NAMALWA (cell line): ENCODE data around the gene LHFPL5.

ENCODE experiments used
- DNase-seq: peaks from one replicate; pipeline ENCODE4 v3.0.0-alpha.2; 2015; ENCODE audit warnings: low spot score

The LHFPL5 gene

DNA sequence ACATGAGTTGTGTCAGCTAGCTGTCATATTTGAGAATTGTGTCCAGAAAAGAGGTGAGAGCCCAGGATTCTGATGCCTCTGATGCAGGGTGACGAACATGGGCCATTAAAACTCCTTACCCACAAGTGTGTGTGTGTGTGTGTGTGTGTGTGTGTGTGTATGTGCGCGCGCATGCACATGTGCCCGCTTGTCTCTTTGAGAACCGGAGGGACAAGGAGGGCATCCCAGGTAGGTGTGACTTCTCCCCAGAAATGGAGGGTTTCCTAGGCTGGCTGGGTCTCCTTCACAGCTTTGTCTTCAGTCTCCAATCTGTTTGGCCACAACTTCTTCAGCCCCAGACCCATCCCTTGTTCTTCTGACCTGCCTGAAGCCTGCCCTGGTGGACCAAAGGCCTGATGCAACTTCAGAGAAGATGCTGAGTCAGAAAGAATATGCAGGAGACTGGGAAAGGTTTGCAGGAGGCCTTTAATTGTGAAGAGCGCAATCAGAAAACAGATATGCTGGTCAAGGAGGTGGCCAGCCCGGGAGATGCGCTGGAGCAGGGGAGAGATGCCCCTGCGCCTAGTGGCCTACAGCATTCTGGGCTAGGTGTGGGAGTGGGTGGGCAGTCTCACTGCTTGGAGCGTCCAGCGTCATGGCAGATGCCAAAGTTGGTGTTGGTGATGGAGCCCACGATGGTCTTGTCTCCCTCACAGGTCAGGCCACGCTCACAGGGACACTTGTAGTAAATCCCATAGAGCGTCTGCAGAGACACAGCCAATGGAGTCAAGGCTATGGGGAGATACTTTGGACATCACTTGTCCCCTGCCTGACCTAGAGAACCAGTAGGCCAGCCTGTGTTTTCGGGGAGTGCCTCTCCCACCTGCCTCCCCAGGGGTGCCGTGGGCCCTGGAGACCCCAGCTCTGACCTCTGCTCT is 10.4 kb upstream of the LHFPL5 start:
- DNase-seq: no peak

DNA sequence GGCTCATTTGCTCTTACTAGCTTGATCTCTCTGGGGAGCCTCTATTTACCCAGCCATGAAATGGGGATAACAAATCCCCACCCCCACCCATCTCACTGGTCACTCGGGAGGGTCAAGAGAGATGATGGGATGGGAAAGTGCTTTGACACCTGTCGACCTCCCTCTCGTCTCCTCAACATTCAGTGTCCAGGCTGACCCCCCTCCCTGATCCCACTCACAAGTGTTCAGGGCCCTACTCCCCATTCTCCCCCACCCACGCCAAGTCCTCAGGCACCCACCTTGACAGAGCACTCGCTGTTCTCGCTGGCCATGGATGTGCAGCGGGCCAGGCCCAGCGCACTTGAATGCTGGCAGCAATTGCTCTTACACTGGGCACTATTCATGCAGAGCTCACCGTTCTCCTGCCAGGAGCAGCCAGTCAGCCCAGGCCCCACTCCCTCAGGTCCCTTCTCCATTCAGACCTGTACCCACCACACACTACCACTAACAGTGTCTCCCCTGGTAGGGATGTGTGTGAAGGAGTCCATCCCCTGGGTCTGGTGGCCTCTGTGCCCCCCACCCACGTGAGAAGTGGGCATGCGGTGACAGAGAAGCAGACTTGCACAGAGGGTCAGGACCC is 9.6 kb upstream of the LHFPL5 start:
- no peak for DNase-seq

DNA sequence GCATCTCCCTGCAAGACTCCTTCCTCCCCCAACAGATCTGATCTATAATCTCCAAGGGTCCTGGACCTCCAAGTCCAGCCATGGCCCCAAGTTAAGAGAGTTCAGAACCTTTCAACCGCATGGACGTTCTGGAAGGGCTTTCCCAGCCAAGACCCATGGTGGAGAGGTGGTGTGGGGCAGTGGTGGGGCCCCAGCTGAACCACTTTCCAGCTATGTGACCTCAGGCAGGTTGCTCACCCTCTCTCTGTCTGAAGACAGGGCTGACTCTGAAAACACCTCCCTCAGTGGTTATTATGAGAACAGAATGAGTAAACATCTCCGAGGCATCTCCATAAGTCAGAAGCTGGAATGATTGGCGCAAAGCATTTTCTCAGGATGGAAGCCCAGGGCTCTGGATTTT is 8.9 kb upstream of the LHFPL5 start:
- no peak for DNase-seq

DNA sequence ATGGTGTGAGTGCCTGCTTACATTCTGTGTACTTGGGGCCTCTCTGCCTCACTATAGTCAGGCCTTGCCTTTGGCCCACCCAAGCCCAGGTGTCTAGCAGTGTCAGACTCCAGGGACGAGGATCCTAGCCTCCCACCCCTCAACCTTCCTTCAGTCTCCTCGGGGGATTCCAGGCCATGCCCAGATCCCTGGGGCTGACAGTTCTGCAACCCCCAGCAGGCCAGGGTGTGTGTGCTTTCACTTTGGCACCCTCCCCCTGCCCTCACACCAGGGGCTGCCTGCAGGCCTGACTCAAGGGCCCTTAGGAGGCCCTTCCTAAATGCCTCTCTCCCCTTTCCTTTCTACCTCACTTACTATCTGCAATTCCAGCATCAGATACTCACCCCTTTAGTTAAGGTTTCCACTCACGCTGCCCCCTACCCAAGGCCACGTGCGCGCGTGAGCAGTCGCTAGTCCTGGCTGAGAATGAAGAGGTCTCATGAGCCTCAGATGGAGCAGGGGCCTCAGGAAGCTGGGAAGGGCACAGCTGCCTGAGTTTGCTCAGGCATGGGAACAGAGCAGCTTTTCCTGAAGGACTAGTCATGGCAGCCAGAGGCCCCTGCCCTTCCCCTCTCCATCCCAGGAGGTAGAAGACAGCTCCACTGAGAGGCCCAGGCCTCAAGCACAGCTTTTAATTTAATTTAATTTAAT is 7.2 kb upstream of the LHFPL5 start:
- DNase-seq: no peak

DNA sequence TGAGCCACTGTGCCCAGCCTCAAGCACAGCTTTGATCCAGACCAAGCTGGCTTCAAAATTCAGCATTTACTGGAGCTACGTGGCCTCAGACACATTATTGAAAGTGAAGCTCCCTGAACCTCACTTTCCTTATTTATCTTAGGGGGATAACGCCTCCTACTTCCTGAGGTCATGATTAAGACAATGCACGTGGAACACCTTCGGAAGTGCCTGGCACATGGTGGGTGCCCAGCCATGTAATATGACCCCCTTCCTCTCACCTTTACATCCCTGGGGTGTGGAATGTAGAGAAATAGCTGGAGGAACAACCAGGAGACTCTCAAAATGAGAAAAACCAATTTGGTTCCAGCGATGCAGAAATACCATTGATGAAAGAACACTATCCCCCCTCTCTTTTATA is 6.4 kb upstream of the LHFPL5 start:
- no peak for DNase-seq

DNA sequence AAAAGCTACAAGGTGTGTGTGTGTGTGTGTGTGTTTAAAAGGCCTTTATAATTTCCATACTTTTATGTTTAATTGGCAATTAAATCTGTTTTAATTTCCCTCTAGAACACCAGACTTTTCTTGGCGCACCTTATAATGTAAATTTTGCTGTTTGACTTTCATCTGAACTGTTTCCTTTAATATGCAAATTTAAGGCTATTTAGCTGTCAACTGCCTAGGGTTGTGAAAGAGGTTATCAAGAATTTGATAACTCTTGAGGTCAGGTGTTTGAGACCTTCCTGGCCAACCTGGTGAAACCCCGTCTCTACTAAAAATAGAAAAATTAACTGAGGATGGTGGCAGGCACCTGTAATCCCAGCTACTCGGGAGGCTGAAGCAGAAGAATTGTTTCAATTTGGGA is 4.0 kb upstream of the LHFPL5 start:
- DNase-seq: no peak

DNA sequence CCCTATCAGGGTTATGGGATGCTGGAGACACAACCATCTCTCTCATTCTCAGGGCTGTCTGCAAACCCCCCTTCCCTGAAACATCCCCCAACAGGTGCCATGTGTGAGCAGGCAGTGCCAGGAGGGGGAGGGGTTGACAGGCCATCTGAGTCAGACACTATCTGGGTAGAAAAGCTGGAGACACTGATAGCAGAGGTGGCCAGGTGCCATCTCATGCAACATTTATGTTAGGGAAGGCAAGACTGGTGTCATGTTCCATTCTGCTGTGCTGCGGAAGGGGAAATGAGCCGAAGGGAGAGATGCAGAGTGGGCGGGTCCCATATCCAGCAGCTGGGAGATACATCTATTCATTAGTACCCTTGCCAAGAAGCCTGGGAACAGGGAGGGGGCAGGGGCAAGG is 3.5 kb downstream of the LHFPL5 start:
- no peak for DNase-seq

DNA sequence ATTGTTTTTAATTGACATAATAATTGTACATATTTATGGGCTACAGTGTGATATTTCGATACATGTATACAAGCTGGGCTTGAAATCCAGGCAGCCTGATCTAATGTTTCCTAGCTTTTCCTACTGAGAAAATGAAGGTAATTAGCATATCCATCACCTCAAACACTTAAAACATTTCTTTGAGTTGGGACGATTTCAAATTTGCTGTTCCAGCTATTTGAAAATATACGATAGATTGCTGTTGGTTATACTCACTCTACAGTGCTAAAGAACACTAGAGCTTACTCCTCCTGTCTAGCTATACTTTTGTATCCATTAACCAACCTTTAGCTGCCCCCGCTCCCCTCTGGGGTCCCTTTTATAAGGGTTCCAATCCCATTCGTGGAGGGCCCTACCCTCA is 4.7 kb downstream of the LHFPL5 start:
- DNase-seq: no peak

DNA sequence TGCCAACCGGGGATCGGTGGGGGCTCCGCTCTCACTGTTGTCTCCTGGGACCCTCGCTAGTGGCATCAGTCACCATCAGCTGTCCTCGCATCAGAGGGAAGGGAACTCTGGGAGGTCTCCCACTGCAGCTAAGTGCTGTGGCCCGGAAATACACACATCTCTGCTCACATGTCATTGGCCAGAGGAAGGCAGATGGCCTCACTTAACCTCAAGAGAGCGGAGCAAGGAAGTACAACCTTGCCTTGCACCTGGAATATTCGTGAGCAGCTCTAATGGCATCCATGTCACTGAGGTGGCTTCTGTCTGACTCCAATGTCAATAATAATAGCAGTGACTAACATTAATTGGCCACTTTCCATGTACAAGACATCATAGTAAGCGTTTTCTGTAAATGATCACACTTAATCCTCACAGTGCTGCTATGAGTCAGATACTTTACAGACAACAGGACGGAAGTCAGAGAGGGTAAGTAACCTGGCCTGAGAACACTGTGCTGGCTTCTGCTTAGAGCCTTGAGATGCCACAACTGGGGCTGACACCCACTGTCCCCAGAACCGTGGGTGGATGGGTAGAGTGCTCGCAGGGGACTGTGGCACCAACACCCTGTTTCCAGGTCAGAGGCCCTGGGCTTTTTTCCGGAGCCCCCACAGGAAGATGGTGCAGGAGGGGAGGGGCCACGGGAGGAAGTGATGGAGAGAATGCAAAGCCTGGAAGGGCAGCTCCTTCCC is 6.0 kb downstream of the LHFPL5 start:
- DNase-seq: no peak

DNA sequence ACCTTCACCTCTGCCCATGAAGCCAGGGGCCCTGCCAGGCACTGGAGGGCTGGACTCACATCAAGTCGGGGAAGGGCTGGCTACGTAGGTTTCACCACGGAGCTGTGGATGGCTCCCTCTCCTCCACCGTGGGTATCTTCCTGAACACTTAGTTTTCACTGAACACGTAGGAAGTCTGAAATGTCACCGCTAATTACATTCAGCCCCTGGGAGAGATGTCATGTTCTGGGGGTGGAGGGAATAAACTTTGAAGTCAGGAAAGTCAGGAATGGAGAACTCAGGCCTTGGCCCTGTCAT is 6.5 kb downstream of the LHFPL5 start:
- DNase-seq: no peak

DNA sequence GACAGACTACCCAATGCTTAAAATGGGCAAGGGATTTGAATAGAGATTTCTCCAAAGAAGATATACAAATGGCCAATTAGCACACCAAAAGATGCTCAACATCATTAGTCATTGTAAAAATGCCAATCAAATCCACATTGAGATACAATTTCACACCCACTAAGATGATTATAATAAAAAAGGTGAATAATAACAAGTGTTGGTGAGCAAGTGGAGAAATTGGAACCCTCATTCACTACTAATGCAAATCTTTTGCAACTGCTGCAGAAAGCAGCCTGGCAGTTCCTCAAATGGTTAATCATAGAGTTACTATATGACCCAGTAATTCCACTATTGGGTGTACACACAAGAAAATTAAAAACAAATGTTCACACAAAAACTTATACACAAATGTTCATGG is 12.4 kb downstream of the LHFPL5 start:
- DNase-seq: no peak

DNA sequence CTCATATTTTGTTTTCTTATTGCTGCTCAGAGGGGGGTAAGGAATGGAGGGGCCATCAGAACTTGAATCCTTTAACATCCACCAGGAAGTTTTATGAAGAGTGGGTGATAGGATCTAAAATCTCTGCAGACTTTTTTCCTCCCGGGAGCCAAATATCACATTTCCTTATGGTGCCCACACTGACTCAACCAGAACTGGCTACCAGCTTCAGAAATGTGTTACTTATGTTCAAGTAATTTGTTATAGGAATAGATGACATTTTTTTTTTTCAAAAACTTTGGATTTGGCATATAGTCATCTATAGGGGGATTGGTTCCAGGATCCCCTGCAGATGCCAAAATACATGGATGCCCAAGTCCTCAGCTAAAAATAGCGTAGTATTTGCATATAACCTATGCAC is 18.4 kb downstream of the LHFPL5 start:
- DNase-seq: no peak

DNA sequence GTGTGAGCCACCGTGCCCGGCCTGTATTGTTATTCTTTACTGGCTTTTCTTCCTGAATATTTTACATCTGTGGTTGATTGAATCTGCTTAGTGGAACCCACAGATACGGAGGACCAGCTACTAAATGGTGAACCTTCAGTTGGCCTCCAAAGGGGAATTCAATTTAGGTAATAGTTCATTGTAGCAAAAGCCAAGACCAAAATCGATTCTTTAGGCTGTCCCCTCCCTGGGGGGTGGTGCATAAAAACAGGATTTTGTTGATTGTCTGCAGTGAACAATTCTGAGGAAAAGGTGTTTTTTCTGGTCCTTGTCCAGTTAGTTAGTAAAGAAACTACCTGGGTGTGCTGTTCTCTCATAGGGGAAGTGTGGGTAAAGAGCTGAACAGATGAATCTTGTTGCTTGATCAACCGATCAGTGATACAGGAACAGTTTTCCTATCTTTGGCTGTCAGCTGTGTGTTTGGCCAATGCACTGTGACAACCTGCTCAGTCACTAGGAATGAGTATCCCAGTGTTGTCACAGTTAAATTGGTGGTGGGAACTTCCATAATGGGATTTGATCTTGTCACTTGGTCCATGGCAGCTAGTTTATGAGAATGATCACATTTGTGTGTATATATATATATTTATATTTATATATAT is 19.5 kb downstream of the LHFPL5 start:
- no peak for DNase-seq

DNA sequence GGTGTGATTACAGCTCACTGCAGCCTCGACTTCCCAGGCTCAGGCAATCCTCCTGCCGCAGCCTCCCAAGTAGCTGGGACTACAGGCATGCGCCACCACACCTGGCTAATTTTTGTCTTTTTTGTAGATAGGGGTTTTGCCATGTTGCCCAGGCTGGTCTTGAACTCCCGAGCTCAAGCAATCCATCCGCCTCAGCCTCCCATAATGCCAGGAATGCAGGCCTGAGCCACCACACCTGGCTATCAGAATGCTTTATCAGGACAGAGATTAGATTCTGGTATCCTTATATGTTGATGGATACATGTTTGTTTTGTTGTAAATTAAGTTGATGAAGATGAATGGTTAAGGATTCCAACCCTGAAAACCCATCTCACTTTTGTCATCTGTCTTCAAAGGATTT is 24.2 kb downstream of the LHFPL5 start:
- DNase-seq: no peak

DNA sequence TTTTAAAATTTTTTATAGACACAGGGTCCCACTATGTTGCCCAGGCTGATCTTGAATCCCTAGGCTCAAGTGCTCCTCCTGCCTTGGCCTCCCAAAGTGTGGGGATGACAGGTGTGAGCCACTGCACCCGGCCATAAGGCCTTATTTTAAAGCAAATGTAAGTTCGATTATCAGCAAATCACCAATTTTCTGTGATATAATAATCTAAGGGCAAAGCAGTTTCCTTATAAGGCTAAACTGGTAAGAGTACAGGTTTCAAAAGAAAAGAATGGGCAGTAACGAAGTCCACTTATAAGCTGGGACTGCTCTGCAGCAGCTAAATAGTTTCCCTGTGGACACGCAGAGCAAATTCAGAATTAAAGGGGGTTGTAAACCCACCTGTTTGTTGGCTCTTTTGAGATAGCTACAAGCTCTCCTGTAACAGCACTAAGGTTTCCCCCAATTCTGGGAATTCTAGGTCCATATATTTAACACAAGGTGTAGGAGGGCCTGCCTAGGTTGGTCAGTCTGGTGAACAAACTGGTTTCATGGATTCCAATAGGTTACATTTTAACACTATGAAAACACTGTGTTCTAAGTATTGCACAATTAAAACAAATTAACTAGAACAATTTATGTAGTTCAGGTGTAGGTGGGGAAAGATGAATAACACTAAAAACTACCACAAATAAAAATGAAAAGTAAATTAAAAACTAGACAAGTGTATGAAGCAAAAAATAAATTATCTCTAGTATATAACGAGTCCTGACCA is 26.3 kb downstream of the LHFPL5 start:
- no peak for DNase-seq

DNA sequence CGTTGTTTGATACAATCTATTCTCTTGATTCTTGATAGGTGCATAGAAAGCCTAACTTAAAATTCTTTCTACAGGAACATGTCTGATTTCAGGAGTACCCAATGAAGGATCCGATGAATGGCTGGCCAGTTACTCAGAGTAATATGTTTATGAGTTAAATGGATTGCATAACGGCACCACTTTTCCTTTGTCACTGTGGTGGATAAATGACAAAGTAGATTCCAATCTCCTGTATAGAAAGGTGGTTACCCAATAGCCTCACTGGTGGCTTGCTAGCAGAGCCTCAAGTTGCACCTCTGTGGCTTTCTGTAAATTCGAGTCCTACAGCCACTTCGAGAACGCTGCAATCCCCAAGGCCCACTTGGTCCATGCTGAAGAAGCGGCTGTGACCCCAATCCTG is 28.4 kb downstream of the LHFPL5 start:
- no peak for DNase-seq

DNA sequence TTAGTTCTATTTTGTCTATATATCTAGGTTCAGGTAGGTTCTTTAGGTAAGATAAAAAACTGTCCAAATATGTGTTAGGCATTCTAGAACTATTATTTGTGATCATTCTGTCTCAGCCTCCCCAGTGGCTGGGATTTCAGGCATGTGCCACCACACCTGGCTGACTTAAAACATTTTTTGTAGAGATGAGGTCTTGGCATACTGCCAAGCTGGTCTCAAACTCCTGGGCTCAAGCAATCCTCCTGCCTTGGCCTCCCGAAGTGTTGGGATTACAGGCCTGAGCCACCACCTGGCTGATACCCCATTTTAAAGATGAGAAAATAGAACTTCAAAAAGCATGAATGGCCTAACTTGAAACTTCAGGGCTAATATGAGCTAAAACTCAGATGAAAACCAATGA is 33.9 kb downstream of the LHFPL5 start:
- DNase-seq: no peak

DNA sequence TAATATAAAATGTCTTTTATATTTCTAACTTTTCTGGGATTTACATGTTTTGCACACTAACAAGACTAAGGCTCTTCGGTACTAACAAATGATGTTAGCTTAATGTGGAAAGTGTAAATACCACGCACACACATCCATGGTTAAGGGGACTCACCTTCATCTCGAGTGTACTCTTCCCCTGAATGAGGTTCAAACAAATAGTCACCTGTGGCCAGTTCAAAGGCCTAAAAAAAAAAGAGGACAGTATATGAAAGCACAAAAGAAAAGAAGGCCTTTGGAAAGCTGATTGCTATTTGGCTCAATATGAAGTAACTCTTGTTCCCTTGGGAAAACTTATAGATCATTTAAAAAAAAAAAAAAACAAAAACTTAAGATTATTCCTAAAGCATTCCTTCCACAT is 37.2 kb downstream of the LHFPL5 start:
- no peak for DNase-seq

DNA sequence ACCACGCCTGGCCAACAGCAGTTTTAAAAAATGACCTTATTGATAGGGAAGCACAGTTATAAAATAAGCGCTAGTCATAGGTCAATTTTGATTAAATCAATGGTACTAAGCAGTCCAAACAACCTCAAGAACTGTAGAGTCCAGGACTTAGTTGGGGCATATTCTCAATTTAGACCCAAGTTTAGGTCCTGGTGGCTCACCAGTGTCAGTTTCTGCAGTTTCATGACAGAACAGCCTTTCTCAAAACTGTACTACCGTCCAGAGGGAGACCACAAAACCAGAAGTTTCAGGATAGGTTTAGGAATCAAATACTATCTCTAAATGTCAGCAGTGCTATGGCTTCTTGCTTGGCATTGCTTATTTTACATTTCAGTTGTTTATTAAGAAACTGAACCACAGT is 39.1 kb downstream of the LHFPL5 start:
- no peak for DNase-seq

DNA sequence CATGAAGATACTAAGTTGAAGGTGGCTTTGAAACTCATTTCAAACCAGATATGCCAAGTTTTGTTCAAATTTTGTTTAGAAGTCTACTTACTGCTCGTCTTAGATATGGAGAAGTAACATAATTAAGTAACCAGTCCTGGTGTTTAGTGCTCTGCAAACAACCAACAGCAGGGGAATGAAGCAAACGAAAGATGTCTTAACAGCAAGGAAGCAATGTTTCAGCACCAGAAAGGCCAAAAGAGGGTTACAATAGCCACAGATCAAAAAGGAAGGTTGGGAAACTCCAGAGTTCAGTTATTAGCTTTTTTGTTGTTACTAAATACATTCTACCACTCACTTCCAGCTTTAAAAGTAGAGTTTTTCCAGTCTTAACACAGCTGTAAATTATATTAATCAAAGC is 45.1 kb downstream of the LHFPL5 start:
- DNase-seq: no peak

DNA sequence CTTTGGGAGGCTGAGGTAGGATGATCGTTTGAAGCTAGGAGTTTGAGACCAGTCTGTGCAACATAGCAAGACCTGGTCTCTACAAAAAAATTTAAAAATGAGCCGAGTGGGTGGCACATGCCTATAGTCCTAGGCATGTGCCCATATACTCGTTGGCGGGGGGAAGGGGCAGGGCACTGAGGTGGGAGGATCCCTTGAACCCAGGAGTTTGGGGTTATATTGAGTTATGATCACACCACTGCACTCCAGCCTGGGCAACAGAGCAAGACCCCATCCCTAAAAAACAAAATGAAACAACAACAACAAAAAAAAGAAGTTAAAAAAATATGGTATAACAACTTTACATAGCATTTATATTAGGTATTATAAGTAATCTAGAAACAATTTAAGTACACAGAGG is 47.8 kb downstream of the LHFPL5 start:
- no peak for DNase-seq

DNA sequence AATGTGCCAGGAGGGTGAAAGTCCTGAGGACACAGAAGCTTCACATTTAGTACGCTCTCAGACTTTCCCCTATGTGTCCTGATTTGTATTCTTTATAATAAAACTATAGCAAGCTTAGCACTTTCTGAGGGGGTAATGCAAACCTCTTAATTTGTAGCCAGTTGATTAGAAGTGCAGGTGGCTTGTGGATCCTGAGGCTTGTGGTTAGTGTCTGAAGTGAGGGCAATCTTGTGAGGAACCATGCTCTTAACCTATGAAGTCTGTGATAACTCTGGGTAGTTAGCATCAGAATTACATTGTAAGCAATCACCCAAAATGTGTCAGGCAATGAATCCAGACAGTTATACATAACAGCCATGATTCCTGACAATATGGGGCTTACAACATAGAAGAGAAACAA is 51.1 kb downstream of the LHFPL5 start:
- DNase-seq: no peak
